ENCODE data around the gene MCL1. TPM values are rescaled to one million over a fixed set of nuclear protein-coding genes. Genes with fewer than 3 reads are reported as not detected.
"Not testable (repeated sequence)": the region's sequence is repeated elsewhere in the genome, so short reads cannot be mapped to it uniquely, and the experiment has no call there.

MCL1 gene
- total RNA-seq, 1 donor from 2014 or later = 323 TPM

DNA sequence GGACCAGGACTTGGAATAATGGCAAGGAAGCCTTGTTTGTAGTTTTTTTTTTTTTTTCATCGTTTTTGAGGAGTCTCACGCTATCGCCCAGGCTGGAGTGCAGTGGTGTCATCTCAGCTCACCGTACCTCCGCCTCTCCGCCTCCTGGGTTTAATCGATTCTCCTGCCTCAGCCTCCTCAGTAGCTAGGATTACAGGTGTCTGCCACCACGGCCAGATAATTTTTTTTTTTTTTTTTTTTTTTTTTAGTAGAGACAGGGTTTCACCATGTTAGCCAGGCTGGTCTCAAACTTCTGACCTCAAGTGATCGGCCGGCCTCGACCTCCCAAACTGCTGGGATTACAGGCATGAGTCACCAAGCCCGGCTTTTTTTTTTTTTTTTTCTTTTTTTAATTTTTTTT, 23.0 kb upstream of the MCL1 start:
- not testable (repeated sequence) for DNase-seq (ENCODE audit: low spot score)

DNA sequence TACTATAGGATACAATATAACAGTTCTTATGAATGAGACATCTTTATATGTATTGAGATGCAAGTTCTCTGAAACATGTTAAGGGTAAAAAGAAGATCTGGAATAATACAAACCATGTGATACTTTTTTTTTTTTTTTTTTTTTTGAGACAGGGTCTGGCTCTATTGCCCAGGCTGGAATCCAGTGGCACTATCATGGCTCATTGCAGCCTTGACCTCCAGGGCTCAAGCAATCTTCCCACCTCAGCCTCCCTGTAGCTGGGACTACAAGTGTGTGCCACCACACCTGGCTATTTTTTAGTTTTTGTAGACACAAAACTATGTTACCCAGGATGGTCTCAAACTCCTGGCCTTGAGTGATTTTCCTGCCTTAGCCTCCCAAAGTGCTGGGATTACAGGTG, 22.1 kb upstream of the MCL1 start:
- no peak for DNase-seq (ENCODE audit: low spot score)

DNA sequence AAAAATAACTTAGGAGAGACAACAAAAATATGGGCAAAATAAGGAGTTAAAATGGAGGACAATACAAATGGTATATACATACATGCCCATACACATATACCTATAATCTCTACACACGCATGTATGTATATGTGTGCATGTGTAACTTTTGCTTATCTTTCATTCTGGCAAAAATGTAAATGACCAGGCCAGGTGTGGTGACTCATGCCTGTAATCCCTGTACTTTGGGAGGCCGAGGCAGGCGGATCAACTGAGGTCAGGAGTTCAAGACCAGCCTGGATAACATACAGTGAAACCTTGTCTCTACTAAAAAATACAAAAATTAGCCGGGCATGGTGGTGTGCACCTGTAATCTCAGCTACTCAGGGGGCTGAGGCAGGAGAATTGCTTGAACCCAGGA, 18.9 kb upstream of the MCL1 start:
- not testable (repeated sequence) for DNase-seq (ENCODE audit: low spot score)

DNA sequence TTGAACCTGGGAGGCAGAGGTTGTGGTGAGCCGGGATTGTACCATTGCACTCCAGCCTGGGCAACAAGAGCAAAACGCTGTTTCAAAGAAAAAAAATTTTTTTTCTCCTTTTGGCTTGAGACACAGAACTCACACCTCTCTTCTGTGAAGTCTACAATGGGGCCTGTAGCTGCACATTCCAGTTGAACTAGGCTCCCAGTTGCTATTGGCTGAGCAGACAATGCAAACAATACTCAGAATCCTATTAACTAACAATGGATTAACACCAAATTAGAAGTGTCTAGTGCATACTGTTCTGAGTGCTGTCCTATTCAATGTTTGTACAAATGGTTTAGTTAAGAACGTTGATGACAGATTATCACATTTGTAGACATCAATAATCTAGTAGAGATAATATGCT, 17.6 kb upstream of the MCL1 start:
- no peak for DNase-seq (ENCODE audit: low spot score)

DNA sequence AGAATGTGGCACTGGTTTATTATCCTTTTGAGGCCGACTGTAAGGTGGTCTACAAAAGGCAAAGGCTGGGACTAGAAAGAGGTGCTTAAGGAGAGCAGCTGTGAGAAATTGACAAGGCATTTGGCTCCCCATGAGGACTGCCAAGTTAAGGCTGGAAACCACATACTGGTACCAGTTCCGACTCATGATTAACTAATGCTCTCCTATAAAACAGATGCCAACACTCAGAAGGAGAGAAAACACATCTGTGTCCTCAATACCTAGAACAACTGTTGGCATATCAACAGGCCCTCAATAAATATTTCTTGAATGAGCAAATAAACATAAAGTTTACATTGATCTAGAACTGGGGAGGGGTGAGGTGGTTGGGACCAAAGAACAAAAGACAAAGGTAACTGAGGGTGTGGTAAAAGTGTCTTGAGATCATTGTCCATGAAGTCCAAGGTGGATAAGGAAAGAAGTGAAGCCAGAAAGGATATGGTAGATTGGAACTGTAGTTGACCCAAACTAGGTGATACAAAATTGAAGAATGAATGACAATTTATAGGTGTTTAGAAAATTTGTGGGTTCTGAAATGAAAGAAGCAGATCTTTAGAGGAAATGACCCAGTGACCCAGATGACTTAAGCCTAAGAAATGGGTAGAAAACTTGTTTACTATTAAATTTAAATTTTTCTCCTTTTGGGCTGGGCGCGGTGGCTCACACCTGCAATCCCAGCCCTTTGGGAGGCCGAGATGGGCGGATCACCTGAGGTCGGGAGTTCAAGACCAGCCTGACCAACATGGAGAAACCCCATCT, 16.9 kb upstream of the MCL1 start:
- no peak for DNase-seq (ENCODE audit: low spot score)

DNA sequence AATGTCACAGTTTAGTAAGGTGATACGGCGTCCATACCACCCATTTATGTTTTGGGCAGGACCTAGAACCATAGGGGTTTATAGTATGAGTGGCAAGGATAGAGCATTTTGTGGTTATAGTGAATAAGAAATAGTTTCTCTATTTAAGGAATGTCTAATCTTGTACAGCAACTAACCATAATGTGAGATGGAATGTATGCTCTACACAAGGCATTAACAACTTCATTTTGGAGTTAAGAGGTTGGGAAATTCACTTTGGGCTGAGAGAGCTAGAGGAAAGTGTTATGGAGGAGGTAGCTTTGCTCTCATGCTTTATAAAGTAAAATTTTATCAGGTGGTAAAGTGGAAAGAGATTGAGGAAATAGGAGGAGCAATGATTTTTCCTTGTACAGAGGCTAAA, 3.0 kb upstream of the MCL1 start:
- no peak for DNase-seq (ENCODE audit: low spot score)

DNA sequence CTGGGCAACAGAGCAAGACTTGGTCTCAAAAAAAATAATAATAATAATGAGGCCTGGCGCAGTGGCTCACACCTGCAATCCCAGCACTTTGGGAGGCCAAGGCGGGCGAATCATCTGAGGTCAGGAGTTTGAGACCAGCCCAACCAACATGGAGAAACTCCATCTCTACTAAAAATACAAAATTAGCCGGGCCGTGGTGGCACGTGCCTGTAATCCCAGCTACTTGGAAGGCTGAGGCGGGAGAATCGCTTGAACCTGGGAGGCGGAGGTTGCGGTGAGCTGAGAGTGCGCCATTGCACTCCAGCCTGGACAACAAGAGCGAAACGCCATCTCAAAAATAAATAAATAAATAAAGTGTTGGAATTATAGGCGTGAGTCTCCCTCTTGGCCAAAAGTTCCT, 2.6 kb upstream of the MCL1 start:
- not testable (repeated sequence) for DNase-seq (ENCODE audit: low spot score)

DNA sequence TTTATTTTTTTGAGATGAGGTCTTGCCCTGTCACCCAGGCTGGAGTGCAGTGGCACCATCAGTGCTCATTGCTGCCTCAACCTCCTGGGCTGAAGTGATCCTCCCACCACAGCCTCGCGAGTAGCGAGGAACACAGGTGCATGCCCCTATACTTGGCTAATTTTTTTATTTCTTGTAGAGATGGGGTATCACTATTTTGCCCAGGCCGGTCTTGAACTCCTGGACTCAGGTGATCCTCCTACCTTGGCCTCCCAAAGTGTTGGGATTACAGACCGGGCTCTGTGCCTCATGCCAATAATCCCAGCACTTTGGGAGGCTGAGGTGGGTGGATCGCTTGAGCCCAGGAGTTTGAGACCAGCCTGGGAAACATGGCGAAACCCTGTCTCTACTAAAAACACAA, 2.0 kb upstream of the MCL1 start:
- DNase-seq (ENCODE audit: low spot score) = not testable (repeated sequence)

DNA sequence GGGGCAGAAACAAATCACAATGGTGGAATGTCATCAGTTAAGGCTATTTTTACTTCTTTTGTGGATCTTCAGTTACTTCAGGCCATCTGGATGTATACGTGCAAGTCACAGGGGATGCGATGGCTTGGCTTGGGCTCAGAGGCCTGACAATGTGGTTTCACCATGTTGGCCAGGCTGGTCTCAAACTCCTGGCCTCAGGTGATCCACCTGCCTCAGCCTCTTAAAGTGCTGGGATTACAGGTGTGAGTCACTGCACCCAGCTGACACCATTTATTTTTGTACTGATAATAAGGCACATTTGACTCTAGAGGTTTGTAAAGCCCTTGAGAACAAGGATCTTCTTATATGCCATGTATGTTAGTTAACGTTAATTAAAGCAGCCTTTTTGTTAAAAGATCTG, 1.6 kb upstream of the MCL1 start:
- DNase-seq (ENCODE audit: low spot score) = not testable (repeated sequence)

DNA sequence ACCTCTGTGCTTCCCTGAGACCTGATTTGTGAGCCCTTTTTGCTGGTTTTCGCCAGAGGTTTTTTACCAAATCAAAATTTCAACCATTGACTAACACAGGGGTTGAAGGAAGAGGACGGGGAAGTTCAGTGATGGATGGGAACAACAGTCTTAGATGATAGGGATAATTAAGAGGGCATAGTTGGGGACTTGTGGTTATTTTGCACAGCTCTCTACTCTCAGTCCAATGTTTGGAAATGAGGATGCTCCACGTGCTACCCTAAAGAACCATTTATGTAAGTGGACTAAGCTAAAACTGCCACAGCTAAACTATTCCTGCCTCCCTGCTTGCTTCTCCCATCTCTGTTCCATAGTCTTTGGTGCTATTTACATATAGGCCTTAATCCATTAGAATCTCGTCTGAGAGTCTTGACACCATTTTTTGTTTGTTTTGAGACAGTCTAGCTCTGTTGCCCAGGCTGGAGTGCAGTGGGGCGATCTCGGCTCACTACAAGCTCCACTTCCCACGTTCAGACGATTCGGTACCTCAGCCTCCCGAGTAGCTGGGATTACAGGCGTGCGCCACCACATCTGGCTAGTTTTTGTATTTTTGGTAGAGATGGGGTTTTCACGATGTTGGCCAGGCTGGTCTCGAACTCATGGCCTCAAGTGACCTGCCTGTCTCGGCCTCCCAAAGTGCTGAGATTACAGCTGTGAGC, 684 bp upstream of the MCL1 start:
- DNase-seq (ENCODE audit: low spot score) = no peak

DNA sequence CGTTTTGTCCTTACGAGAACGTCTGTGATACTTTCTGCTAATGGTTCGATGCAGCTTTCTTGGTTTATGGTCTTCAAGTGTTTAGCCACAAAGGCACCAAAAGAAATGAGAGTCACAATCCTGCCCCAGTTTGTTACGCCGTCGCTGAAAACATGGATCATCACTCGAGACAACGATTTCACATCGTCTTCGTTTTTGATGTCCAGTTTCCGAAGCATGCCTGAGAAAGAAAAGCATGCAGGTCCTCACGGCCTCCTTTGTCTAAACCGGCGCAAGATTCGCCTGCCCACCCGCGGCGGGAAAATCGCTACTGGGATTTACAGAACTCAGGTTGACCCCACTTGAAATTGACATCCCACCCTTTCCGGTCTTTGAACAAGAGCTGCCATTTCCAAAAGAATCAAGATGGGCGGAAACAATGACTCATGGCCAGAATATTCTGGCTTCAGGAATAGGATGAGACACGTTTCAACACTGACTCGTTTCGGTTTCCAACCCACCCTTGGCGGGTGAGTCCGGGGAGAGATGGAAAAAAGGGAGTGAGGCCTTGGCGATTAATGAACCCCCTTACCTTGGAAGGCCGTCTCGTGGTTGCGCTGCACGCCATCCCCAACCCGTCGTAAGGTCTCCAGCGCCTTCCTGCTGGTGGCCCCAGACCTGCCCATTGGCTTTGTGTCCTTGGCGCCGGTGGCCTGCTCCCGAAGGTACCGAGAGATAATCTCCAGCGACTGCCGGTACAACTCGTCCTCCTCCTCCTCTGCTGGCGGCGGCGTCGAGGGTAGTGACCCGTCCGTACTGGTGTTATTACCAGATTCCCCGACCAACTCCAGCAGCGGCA, 919 bp downstream of the MCL1 start:
- peak; percentile 90 for DNase-seq (ENCODE audit: low spot score)

DNA sequence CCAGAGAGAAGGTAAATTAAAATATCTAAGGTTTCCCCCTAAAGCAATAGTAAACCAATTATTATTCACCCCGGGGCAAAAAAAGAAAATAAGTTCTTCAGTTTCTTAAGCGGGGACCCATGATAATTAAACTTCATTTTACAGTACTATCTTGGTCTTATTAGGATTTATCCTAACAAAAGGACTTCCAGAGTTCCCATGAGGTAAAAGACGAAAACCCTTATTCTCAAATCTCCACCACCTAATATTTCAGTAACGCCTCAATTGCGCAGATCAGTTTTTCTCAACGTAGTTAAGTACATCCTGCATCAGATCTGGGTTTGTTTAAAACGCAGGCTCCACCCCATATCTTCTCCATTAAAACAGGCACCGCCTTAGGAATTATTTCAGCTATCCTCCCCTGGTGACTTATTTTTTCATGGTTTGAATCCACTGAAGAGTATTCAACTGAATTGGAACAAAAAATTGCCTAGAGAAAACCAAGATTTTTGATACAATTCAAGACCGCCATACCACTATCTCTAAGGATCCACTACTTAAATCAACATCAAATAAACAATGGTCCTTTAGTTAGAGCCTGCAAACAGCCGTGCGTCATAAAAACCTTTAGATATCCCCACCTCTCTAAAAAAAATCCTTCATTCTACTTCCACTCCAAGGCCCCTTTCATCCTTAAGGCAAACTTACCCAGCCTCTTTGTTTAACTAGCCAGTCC, 1.7 kb downstream of the MCL1 start:
- peak; percentile 63 for DNase-seq (ENCODE audit: low spot score)

DNA sequence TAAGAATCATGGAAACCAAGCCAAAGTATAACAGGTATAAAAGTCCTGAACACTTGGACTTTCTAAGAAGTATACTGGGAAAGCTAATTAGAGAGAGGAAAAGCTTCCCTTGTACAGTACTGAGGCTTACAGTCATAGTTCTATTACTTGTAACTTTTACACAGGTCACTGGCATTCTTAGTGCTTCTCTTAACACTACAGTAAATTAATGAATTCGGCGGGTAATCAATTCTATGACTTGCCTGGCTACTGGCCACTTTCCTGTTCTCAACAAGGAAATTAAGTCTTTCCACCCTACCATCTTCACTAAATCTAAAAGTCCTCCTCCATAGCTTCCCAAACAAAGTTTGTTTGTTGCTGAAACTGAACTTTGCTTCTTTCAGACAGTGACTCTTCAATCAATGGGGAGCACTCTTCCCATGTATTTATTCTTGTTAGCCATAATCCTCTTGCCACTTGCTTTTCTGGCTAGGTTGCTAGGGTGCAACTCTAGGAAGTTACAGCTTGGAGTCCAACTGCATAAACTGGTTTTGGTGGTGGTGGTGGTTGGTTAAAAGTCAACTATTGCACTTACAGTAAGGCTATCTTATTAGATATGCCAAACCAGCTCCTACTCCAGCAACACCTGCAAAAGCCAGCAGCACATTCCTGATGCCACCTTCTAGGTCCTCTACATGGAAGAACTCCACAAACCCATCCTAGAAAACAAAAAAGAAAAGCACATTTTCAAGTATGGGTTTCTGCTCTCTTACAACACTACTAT, 2.4 kb downstream of the MCL1 start:
- no peak for DNase-seq (ENCODE audit: low spot score)

DNA sequence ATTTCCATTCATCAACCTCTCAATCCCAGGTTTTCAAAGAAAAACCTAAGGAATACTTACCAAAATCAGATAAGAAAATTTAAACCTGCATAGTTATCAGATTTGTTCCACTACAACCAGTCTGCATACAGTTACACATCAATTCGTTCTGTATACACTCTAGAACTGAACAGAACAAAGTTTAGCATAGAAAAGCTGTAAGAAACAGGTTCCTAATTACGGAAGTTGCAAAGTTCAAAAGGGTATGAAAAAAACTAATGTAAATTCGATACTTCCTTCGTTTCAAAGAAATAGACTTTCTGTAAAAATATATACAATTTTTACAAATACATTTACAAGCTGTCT, 3.1 kb downstream of the MCL1 start:
- DNase-seq (ENCODE audit: low spot score) = no peak

DNA sequence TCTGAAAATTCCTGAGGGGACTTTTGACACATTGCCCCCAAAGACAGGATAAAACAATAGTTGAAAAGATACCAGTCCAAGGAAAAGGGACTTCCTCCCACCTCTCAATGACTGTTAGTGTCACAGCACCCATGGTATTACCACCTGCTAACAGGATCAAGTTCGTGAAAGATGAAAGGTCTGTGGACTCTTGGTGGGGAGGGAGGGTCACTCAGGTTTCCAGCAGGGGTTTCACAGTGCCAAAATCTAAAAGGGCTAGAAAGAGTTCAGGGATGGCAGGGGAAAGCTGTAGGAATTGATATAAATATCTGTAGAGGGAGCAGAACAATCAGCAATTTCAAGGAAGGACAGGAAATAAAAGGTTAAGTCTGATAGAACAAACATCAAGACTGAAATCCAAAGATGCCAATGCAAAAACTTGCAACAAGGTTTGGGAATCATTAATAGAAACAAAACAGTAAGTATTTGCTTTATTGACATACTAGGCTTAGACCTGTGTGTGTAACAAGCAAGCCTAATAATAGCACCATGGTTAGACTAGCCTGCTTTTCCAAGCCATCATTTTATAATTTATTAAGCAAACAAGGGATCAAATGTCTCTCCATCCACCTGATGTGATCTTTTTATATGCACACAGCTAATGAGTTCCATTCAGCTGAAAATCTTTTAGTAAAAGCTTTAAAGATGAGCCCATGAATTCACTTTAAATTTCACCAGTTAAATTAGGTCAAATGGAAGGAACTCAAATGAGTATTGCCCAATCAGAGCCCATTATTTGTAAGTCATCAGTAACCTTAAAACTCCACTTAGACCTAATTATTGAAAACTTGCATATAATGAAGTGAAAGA, 3.7 kb downstream of the MCL1 start:
- DNase-seq (ENCODE audit: low spot score) = no peak

DNA sequence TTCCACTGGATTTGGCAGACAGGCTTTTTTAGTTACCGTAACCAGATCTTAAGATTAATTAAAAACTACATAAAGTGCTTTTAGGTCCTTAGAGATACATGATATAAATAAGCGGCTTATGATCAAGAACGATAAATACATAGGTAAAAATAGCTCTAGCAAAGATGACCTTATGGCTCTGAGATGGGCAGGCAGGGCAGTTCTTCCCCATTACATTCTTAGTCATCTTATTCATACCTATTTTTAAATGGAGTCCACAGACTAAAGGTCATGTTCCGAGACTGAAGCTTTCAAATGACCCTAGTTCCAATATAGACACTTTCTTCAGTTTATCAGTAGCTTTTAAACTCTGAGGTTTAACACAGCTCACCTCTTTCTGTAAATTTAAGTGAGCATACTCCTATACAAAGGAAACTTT, 4.3 kb downstream of the MCL1 start:
- no peak for DNase-seq (ENCODE audit: low spot score)

DNA sequence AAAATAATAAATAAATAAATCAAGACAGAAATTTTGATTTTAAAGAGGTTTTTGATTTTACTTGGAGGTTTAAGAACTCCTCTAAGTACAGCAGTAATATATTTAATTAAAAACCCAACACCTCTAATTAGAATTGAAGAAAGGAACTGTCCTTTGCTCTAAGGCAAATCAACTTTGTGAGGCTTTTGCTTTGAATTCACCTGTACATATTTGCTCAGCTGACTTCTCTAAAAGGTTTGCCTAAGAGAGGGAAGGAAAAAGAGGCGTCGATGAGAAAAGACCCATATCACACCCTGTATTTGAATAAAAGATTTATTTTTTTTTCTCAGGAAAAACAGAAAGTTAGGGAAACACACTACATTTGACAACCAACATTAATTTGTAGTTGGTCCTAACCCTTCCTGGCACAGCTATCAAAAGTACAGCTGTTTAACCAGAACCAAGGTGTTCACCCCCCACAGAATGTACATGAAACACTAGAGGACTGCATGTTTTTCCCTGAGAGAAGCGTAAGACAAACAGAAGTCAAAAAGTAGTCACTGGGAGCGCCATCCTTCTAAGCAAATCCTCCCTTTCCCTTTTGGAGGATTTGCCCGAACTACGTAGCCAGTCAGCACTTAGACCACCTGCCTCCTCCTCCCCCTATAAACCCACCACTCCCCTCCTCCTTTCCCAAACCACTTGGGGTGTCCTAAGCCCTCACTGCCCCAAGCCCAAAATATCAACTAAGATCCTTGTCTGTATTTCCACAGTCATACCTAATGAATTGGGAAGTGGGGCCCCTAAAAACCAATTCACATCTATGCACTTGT, 4.9 kb downstream of the MCL1 start:
- no peak for DNase-seq (ENCODE audit: low spot score)

DNA sequence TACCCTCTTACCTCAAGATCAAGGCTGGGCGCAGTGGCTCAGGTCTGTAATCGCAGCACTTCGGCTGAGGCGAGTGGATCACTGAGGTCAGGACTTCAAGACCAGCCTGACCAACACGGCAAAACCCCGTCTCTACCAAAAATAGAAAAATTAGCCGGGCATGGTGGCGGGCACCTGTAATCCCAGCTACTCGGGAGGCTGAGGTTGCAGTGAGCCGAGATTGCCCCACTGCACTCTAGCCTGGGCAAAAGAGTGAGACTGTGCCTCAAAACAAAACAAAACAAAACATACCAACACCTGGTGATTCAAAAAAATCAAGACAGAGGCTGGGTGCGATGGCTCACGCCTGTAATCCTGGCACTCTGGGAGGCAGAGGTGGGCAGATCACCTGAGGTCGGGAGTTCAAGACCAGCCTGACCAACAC, 5.8 kb downstream of the MCL1 start:
- not testable (repeated sequence) for DNase-seq (ENCODE audit: low spot score)
